ENCODE measurements around the gene COL3A1.

DNA sequence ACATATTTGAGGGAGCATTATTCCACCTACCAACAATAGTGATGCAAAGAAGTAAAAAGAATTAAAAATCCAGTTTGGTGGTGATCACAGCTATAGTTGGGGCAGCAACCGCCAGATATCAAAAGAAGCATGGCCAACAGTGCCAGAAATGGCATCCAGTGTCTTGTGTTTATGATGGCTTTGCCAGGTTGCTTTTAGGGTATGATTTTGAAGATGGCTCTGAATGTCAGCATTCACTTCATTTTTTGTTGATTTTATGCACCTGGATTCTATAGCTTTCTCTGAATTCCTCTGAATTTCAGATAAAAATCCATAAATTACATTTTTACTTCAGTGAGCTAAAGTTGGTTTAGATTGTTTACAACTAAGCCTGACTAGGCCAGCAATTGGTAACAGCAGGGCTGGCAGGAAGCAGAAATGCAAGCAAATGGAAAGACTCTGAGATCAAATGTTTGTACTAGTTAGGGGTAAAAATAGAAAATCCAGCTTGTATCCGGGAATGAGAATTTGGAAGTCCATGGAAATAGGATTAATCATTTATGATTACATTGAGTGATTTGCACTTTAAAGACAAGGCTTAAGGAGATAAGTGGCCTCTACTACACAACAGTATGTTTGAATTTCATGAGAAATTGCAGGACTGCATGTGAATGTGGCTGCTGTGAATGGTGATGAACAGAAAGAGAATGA, 40.4 kb downstream of the COL3A1 start:
- no peak for TF ChIP-seq CTCF (conservative IDR thresholded peaks at IDR 0.05)
- TF ChIP-seq EZH2 (IDR thresholded peaks at IDR 0.05; ENCODE audit: low read depth): no peak
